H9 (cell line): ENCODE measurements around the gene EP300. TPM values are rescaled to one million over a fixed set of nuclear protein-coding genes. Genes with fewer than 3 reads are reported as not detected.

Experiments
- DNase-seq: peaks from one replicate; pipeline ENCODE4 v3.0.0-alpha.2; 2017
- H2AFZ ChIP-seq: one replicate; pipeline ENCODE4 v1.6.1; 2013; ENCODE audit warnings: mild to moderate bottlenecking, low read length, control low read depth, moderate library complexity
- H2AK5ac ChIP-seq: 2 replicates; pipeline ENCODE4 v1.6.1; 2013; ENCODE audit warnings: low read length, control low read depth, mixed read lengths; ENCODE audit not compliant: insufficient read length
- H2BK120ac ChIP-seq: one replicate; pipeline ENCODE4 v1.6.1; 2013; ENCODE audit warnings: low read depth, mild to moderate bottlenecking, low read length, control low read depth, inconsistent platforms; ENCODE audit not compliant: poor library complexity, severe bottlenecking
- H2BK12ac ChIP-seq: 2 replicates; pipeline ENCODE4 v1.6.1; 2013; ENCODE audit warnings: low read length, control low read depth, mixed read lengths, low read depth; ENCODE audit not compliant: insufficient read length
- H2BK15ac ChIP-seq: 2 replicates; pipeline ENCODE4 v1.6.1; 2013; ENCODE audit warnings: low read depth, low read length, control low read depth
- H2BK20ac ChIP-seq: one replicate; pipeline ENCODE4 v1.6.1; 2013; ENCODE audit warnings: low read depth, mild to moderate bottlenecking, low read length, control low read depth, inconsistent platforms; ENCODE audit not compliant: poor library complexity, severe bottlenecking
- H2BK5ac ChIP-seq: 2 replicates; pipeline ENCODE4 v1.6.1; 2013; ENCODE audit warnings: low read length, control low read depth, mixed read lengths; ENCODE audit not compliant: insufficient read length
- H3K14ac ChIP-seq: 2 replicates; pipeline ENCODE4 v1.6.1; 2013; ENCODE audit warnings: low read length, control low read depth; ENCODE audit not compliant: insufficient read depth
- H3K18ac ChIP-seq: 2 replicates; pipeline ENCODE4 v1.6.1; 2013; ENCODE audit warnings: low read depth, mild to moderate bottlenecking, mixed read lengths, low read length, control low read depth; ENCODE audit not compliant: insufficient read length
- H3K23ac ChIP-seq: 2 replicates; pipeline ENCODE4 v1.6.1; 2013; ENCODE audit warnings: low read length, control low read depth, mixed read lengths, low read depth; ENCODE audit not compliant: insufficient read length
- H3K23me2 ChIP-seq: 2 replicates; pipeline ENCODE4 v1.6.1; 2013; ENCODE audit warnings: low read depth, mild to moderate bottlenecking, mixed read lengths, low read length, control low read depth; ENCODE audit not compliant: insufficient read length, poor library complexity, severe bottlenecking
- H3K27ac ChIP-seq: 2 replicates; pipeline ENCODE4 v1.5.1; 2013; ENCODE audit warnings: low read length, control low read depth, mixed read lengths, low read depth; ENCODE audit not compliant: insufficient read length
- H3K27me3 ChIP-seq: 2 replicates; pipeline ENCODE4 v1.6.1; 2013; ENCODE audit warnings: low read length, control low read depth, inconsistent platforms; ENCODE audit not compliant: insufficient read depth
- H3K4ac ChIP-seq: 2 replicates; pipeline ENCODE4 v1.6.1; 2013; ENCODE audit warnings: low read depth, mild to moderate bottlenecking, control low read depth, inconsistent platforms, low read length, moderate library complexity
- H3K4me1 ChIP-seq: 2 replicates; pipeline ENCODE4 v1.6.1; 2013; ENCODE audit warnings: low read length, control low read depth, inconsistent platforms; ENCODE audit not compliant: insufficient read depth
- H3K4me2 ChIP-seq: 2 replicates; pipeline ENCODE4 v1.6.1; 2013; ENCODE audit warnings: low read length, control low read depth, mixed read lengths; ENCODE audit not compliant: insufficient read length, insufficient read depth
- H3K56ac ChIP-seq: 2 replicates; pipeline ENCODE4 v1.6.1; 2013; ENCODE audit warnings: low read depth, mild to moderate bottlenecking, mixed read lengths, low read length, control low read depth; ENCODE audit not compliant: insufficient read length
- H3K79me1 ChIP-seq: 2 replicates; pipeline ENCODE4 v1.6.1; 2013; ENCODE audit warnings: low read depth, mild to moderate bottlenecking, moderate library complexity, low read length, control low read depth, inconsistent platforms; ENCODE audit not compliant: insufficient read depth, poor library complexity, severe bottlenecking
- H3K79me2 ChIP-seq: 2 replicates; pipeline ENCODE4 v1.6.1; 2013; ENCODE audit warnings: low read length, control low read depth, inconsistent platforms; ENCODE audit not compliant: insufficient read depth
- H3K9ac ChIP-seq: 2 replicates; pipeline ENCODE4 v1.6.1; 2013; ENCODE audit warnings: low read length, control low read depth, mixed read lengths; ENCODE audit not compliant: insufficient read length; ENCODE audit errors: extremely low read depth
- H3K9me3 ChIP-seq: one replicate; pipeline ENCODE4 v1.6.1; 2013; ENCODE audit warnings: low read depth, low read length, inconsistent platforms; ENCODE audit not compliant: control insufficient read depth
- H3T11ph ChIP-seq: one replicate; pipeline ENCODE4 v1.6.1; 2013; ENCODE audit warnings: mild to moderate bottlenecking, low read length, control low read depth, inconsistent platforms
- H4K20me1 ChIP-seq: one replicate; pipeline ENCODE4 v1.6.1; 2013; ENCODE audit not compliant: control insufficient read depth, insufficient read length, insufficient read depth
- H4K5ac ChIP-seq: 2 replicates; pipeline ENCODE4 v1.6.1; 2013; ENCODE audit warnings: low read depth, mild to moderate bottlenecking, mixed read lengths, low read length, control low read depth; ENCODE audit not compliant: insufficient read length
- H4K8ac ChIP-seq: replicated peaks from 2 replicates; pipeline ENCODE4 v1.6.1; 2013; ENCODE audit warnings: low read length, control low read depth, mixed read lengths, low read depth; ENCODE audit not compliant: insufficient read length
- H4K91ac ChIP-seq: 2 replicates; pipeline ENCODE4 v1.6.1; 2013; ENCODE audit warnings: low read depth, mild to moderate bottlenecking, moderate library complexity, mixed read lengths, low read length, control low read depth; ENCODE audit not compliant: insufficient read length
- H3K27ac Mint-ChIP-seq, 3 experiments: 2 replicates in 2 of 3; 3 replicates in 1 of 3; pipeline ENCODE4 v1.8.0; 2020 to 2021; ENCODE audit warnings: mixed read lengths in 3 of 3, mild to moderate bottlenecking in 1 of 3, moderate library complexity in 1 of 3
- H3K27me3 Mint-ChIP-seq: 2 replicates; pipeline ENCODE4 v1.8.0; 2021; ENCODE audit warnings: low read depth, mild to moderate bottlenecking, moderate library complexity, mixed read lengths
- H3K36me3 Mint-ChIP-seq, 3 experiments: 2 replicates in 2 of 3; 3 replicates in 1 of 3; pipeline ENCODE4 v1.8.0; 2020 to 2021; ENCODE audit warnings: low read depth in 3 of 3, mixed read lengths in 3 of 3; ENCODE audit not compliant: insufficient read depth in 1 of 3
- H3K4me1 Mint-ChIP-seq, 2 experiments: 2 replicates each; pipeline ENCODE4 v1.8.0; 2020; ENCODE audit warnings: mixed read lengths in 2 of 2
- H3K4me3 Mint-ChIP-seq, 2 experiments: 2 replicates in 1 of 2; 3 replicates in 1 of 2; pipeline ENCODE4 v1.8.0; 2020 to 2021; ENCODE audit warnings: mild to moderate bottlenecking in 2 of 2, mixed read lengths in 2 of 2, moderate library complexity in 1 of 2
- H3K9me3 Mint-ChIP-seq, 2 experiments: 2 replicates in 1 of 2; 3 replicates in 1 of 2; pipeline ENCODE4 v1.8.0; 2020; ENCODE audit warnings: mild to moderate bottlenecking in 2 of 2, mixed read lengths in 2 of 2, moderate library complexity in 1 of 2
- WGBS: extraction: QIAGEN DNeasy Blood & Tissue Kit; methylation state at CpG from one replicate; pipeline ENCODE4 v1.1.7; 2013; ENCODE audit warnings: missing lambda C conversion rate, low lambda C conversion rate, mixed read lengths; ENCODE audit not compliant: insufficient read length; ENCODE audit errors: extremely low coverage; 5-methylcytosine and 5-hydroxymethylcytosine counted together
- total RNA-seq: library from RNA; stranded (reverse); gene quantifications from 2 replicates; pipeline ENCODE4 v1.2.1, GENCODE V29; 2021
- TF ChIP-seq, protein P1 (sequence below): fragments of 200-600 bp; sonication (generic); conservative IDR thresholded peaks from 3 replicates; pipeline ENCODE4 v1.8.0; 2021; ENCODE audit warnings: antibody characterized with exemption, mild to moderate bottlenecking

The EP300 gene
- total RNA-seq, 1 experiment from 2014 or later = 136 TPM

DNA sequence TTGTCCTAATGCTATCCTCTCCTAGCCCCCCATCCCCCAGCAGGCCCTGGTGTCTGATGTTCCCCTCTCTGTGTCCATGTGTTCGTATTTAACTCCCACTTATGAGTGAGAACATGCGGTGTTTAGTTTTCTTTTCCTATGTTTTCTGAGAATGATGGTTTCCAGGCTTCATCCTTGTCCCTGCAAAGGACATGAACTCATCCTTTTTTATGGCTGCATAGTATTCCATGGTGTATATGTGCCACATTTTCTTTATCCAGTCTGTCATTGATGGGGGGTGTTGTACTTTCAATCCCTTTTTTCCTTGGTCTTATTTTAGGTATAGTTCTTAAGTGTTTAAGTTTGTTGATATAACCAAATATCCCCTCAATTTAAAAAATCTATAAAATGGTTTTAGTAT lies 23.9 kb downstream of the EP300 start:
- Mint-ChIP-seq H3K9me3 (no peaks in the 10 kb centered on the region), H3K27ac (no peak overlapping the region), H3K27me3 (no peaks in the 10 kb centered on the region), H3K4me3 (no peak overlapping the region), H3K36me3 (peaks cover 39 to 72% (median 65%) of the 10 kb centered on the region in 3 experiments), H3K4me1 (peaks cover 2 to 3% of the 10 kb centered on the region in 2 experiments; a peak in 1 of 4 replicates)
- Histone ChIP-seq H2BK5ac (no peak overlapping the region), H3K14ac (no peak overlapping the region), H3K23ac (no peak overlapping the region), H4K91ac (no peak overlapping the region), H3K4me1 (no peaks in the 10 kb centered on the region), H2BK15ac (no peak overlapping the region), H4K20me1 (peaks cover 2% of the 10 kb centered on the region), H3K4ac (no peak overlapping the region), H2AK5ac (no peak overlapping the region), H3K18ac (no peak overlapping the region), H3K79me2 (peaks cover 36% of the 10 kb centered on the region; the same call in 1 of the 2 replicates), H3K79me1 (peaks cover 5% of the 10 kb centered on the region), H3K27me3 (no peaks in the 10 kb centered on the region), H3K27ac (no peak overlapping the region), H3K4me2 (no peak overlapping the region), H2BK20ac (no peak overlapping the region), H3K56ac (no peak overlapping the region), H2BK12ac (no peak overlapping the region), H3K23me2 (no peaks in the 10 kb centered on the region), H4K5ac (no peak overlapping the region), H4K8ac (no peak overlapping the region), H2AFZ (no peak overlapping the region), H3K9ac (no peak overlapping the region), H2BK120ac (no peak overlapping the region), H3T11ph (no peak overlapping the region), H3K9me3 (no peaks in the 10 kb centered on the region)
- TF ChIP-seq, protein P1, sequence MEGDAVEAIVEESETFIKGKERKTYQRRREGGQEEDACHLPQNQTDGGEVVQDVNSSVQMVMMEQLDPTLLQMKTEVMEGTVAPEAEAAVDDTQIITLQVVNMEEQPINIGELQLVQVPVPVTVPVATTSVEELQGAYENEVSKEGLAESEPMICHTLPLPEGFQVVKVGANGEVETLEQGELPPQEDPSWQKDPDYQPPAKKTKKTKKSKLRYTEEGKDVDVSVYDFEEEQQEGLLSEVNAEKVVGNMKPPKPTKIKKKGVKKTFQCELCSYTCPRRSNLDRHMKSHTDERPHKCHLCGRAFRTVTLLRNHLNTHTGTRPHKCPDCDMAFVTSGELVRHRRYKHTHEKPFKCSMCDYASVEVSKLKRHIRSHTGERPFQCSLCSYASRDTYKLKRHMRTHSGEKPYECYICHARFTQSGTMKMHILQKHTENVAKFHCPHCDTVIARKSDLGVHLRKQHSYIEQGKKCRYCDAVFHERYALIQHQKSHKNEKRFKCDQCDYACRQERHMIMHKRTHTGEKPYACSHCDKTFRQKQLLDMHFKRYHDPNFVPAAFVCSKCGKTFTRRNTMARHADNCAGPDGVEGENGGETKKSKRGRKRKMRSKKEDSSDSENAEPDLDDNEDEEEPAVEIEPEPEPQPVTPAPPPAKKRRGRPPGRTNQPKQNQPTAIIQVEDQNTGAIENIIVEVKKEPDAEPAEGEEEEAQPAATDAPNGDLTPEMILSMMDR = no peak
- no peak for DNase-seq
- WGBS = no CpG with 5 or more reads among the region's 2 CpGs
